K562 (cell line): Measurements from ENCODE around the gene DNAJB13. TPM values are rescaled to one million over a fixed set of nuclear protein-coding genes. Genes with fewer than 3 reads are reported as not detected.

Experiments used
- CTCF ChIP-seq, 3 experiments: IDR thresholded peaks in 2 of 3; conservative IDR thresholded peaks in 1 of 3; 2 replicates each; pipeline ENCODE4 v1.5.1; 2011 to 2012; ENCODE audit warnings: low read length in 3 of 3, mild to moderate bottlenecking in 3 of 3, control low read depth in 2 of 3, improper control_type of control experiment in 1 of 3, inconsistent platforms in 1 of 3, low read depth in 1 of 3, mixed read lengths in 1 of 3, moderate library complexity in 1 of 3; ENCODE audit not compliant: insufficient read depth in 2 of 3
- DDX20 ChIP-seq: fragments of 450-650 bp; IDR thresholded peaks from 2 replicates; pipeline ENCODE4 v1.6.1; 2016; ENCODE audit warnings: missing genetic modification characterization, low read depth, mild to moderate bottlenecking, missing compliant biosample characterization, moderate library complexity
- EP400 ChIP-seq: fragments of 450-650 bp; IDR thresholded peaks from 2 replicates; pipeline ENCODE4 v1.6.1; 2017; ENCODE audit warnings: antibody characterized with exemption, mild to moderate bottlenecking, moderate library complexity
- EWSR1 ChIP-seq: fragments of 450-650 bp; IDR thresholded peaks from 2 replicates; pipeline ENCODE4 v1.6.1; 2018; ENCODE audit warnings: borderline replicate concordance, mild to moderate bottlenecking, low read depth, moderate library complexity; ENCODE audit not compliant: partially characterized antibody
- FOXJ2 ChIP-seq: fragments of 200-800 bp; sonication (Bioruptor generic); IDR thresholded peaks from 2 replicates; pipeline ENCODE4 v1.6.1; 2016; ENCODE audit warnings: missing genetic modification characterization, missing compliant biosample characterization
- GABPA ChIP-seq: fragments of 200-800 bp; sonication (Bioruptor generic); conservative IDR thresholded peaks from 2 replicates; pipeline ENCODE4 v1.6.1; 2016; ENCODE audit warnings: low read depth, missing genetic modification characterization, missing compliant biosample characterization
- GATAD2B ChIP-seq: fragments of 450-650 bp; IDR thresholded peaks from 2 replicates; pipeline ENCODE4 v1.6.1; 2017; ENCODE audit warnings: mild to moderate bottlenecking, borderline replicate concordance
- MCM3 ChIP-seq: fragments of 450-650 bp; IDR thresholded peaks from 2 replicates; pipeline ENCODE4 v1.6.1; 2016
- MTA3 ChIP-seq: fragments of 450-650 bp; formaldehyde crosslinking; IDR thresholded peaks from 2 replicates; pipeline ENCODE4 v1.6.1; 2017; ENCODE audit warnings: mild to moderate bottlenecking, borderline replicate concordance
- PHTF2 ChIP-seq: fragments of 250-450 bp; sonication (Bioruptor Pico); IDR thresholded peaks from 2 replicates; pipeline ENCODE4 v1.5.0; 2021; ENCODE audit warnings: mild to moderate bottlenecking
- PML ChIP-seq: IDR thresholded peaks from 2 replicates; pipeline ENCODE4 v1.6.1; 2012; ENCODE audit warnings: low read length, inconsistent platforms
- PTBP1 ChIP-seq: fragments of 200-400 bp; formaldehyde crosslinking; IDR thresholded peaks from 2 replicates; pipeline ENCODE4 v1.6.1; 2017; ENCODE audit warnings: low read depth, low read length
- TCF7 ChIP-seq: sonication (generic); IDR thresholded peaks from 2 replicates; pipeline ENCODE4 v1.6.1; 2016; ENCODE audit warnings: antibody characterized with exemption, borderline replicate concordance
- YBX1 ChIP-seq: fragments of 450-650 bp; IDR thresholded peaks from 2 replicates; pipeline ENCODE4 v1.7.1; 2016; ENCODE audit warnings: mild to moderate bottlenecking
- ZBTB8A ChIP-seq: fragments of 450-650 bp; IDR thresholded peaks from 2 replicates; pipeline ENCODE4 v1.6.1; 2018; ENCODE audit warnings: mild to moderate bottlenecking, moderate library complexity; ENCODE audit not compliant: partially characterized antibody
- polyA plus RNA-seq, 8 experiments: library from polyadenylated mRNA; depleted of rRNA in 4 of 8; stranded (reverse) in 5 of 8; unstranded in 3 of 8; fragments of >200 nt; fragmentation: Nextera tagmentation in 2 of 8; fragmentation: Illumina TruSeq in 1 of 8; extraction: Ambion mirVana in 2 of 8; extraction: Trizol in 1 of 8; gene quantifications; 2 replicates each; pipeline versions ENCODE4 v1.2.1 to v1.2.3, GENCODE V29; 2011 to 2014; ENCODE audit warnings: inconsistent platforms in 1 of 8, missing spikeins in 1 of 8
- total RNA-seq, 7 experiments: library from RNA; depleted of rRNA in 6 of 7; stranded (reverse); fragments of >200 nt in 6 of 7; fragmentation: Illumina TruSeq in 2 of 7; extraction: Trizol in 2 of 7; gene quantifications; 2 replicates each; pipeline versions ENCODE4 v1.2.1 to v1.2.3, GENCODE V29; 2011 to 2021; ENCODE audit warnings: low replicate concordance in 1 of 7
- TF ChIP-seq, protein P1 (sequence below): sonication (generic); formaldehyde crosslinking; IDR thresholded peaks from 2 replicates; pipeline ENCODE4 v1.8.0; 2022; ENCODE audit warnings: missing genetic modification reagents, mild to moderate bottlenecking, moderate library complexity, borderline replicate concordance
- TF ChIP-seq, protein P2 (sequence below): fragments of 450-650 bp; IDR thresholded peaks from 2 replicates; pipeline ENCODE4 v1.6.1; 2017; ENCODE audit warnings: antibody characterized with exemption
- TF ChIP-seq, protein P3 (sequence below): sonication (generic); formaldehyde crosslinking; IDR thresholded peaks from 2 replicates; pipeline ENCODE4 v1.8.0; 2022; ENCODE audit warnings: mild to moderate bottlenecking, missing genetic modification reagents, borderline replicate concordance

Gene DNAJB13
- total and polyA plus RNA-seq, 9 of the 15 experiments (the other 6 are each of a cell fraction or from before 2014, with no cell fraction given) = 0.14 TPM; not detected in 8

DNA sequence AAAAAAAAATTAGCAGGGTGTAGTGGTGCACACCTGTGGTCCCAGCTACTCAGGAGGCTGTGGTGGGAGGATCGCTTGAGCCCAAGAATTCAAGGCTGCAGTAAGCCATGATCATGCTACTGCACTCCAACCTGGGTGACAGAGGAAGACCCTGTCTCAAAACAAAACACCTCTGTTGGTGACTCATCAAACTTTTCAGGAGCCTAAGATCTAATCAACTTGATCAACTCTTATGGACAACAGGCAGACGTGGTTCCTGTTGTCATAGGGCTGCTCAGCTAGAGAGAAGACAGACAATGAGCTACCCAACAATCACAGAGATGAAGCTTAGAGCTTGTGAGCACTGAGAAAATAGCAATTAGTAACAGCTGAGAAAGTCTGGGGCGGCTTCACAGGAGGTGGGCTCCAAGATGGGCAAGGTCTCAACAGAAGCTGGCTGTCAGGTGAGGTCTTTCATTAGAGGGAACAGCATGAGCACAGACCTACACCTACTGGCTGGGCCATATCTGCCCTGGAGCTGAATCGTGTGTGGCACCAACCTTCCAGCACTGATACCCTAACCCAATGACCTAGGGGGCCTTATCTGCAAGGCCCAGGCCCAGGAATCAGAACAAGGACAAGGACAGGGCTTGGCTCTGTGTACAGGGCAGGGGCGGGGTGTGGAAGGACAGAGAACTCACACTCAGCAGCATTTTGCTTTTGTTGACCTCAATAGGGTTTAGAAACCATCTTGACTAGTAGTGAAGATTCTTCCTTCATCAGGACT is 65.3 kb downstream of the DNAJB13 start (continued):
- peak; percentile 80 for TF ChIP-seq FOXJ2 (tag)
- no peak for TF ChIP-seq CTCF (IDR thresholded peaks at IDR 0.05 in 2 of 3, conservative IDR thresholded peaks at IDR 0.05 in 1 of 3; ENCODE audit: insufficient read depth in 2 of 3, low read depth in 1 of 3, low read length in 3 of 3)
- no peak for TF ChIP-seq PTBP1
- no peak for TF ChIP-seq YBX1
- peak; percentile 87 for TF ChIP-seq PML
- no peak for TF ChIP-seq ZBTB8A
- peak; percentile 74 for TF ChIP-seq MTA3
- TF ChIP-seq, protein P1, sequence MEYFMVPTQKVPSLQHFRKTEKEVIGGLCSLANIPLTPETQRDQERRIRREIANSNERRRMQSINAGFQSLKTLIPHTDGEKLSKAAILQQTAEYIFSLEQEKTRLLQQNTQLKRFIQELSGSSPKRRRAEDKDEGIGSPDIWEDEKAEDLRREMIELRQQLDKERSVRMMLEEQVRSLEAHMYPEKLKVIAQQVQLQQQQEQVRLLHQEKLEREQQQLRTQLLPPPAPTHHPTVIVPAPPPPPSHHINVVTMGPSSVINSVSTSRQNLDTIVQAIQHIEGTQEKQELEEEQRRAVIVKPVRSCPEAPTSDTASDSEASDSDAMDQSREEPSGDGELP (CRISPR knock-in tag) = peak; percentile 70
- TF ChIP-seq DDX20 (tag) = no peak
- no peak for TF ChIP-seq MCM3
- no peak for TF ChIP-seq GATAD2B
- no peak for TF ChIP-seq PHTF2 (CRISPR knock-in tag)
- no peak for TF ChIP-seq EWSR1
- TF ChIP-seq GABPA (tag) = no peak
- no peak for TF ChIP-seq EP400
- no peak for TF ChIP-seq TCF7
- TF ChIP-seq, protein P2, sequence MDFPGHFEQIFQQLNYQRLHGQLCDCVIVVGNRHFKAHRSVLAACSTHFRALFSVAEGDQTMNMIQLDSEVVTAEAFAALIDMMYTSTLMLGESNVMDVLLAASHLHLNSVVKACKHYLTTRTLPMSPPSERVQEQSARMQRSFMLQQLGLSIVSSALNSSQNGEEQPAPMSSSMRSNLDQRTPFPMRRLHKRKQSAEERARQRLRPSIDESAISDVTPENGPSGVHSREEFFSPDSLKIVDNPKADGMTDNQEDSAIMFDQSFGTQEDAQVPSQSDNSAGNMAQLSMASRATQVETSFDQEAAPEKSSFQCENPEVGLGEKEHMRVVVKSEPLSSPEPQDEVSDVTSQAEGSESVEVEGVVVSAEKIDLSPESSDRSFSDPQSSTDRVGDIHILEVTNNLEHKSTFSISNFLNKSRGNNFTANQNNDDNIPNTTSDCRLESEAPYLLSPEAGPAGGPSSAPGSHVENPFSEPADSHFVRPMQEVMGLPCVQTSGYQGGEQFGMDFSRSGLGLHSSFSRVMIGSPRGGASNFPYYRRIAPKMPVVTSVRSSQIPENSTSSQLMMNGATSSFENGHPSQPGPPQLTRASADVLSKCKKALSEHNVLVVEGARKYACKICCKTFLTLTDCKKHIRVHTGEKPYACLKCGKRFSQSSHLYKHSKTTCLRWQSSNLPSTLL = no peak
- TF ChIP-seq, protein P3, sequence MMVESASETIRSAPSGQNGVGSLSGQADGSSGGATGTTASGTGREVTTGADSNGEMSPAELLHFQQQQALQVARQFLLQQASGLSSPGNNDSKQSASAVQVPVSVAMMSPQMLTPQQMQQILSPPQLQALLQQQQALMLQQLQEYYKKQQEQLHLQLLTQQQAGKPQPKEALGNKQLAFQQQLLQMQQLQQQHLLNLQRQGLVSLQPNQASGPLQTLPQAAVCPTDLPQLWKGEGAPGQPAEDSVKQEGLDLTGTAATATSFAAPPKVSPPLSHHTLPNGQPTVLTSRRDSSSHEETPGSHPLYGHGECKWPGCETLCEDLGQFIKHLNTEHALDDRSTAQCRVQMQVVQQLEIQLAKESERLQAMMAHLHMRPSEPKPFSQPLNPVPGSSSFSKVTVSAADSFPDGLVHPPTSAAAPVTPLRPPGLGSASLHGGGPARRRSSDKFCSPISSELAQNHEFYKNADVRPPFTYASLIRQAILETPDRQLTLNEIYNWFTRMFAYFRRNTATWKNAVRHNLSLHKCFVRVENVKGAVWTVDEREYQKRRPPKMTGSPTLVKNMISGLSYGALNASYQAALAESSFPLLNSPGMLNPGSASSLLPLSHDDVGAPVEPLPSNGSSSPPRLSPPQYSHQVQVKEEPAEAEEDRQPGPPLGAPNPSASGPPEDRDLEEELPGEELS (CRISPR knock-in tag) = no peak
